IMR-90 (cell line): ENCODE data around the gene ARSJ. TPM values are rescaled to one million over a fixed set of nuclear protein-coding genes. Genes with fewer than 3 reads are reported as not detected.

Experiments
- ATAC-seq: fragments of 200-7000 bp; cut with Tn5 transposase; 2 replicates; pipeline ENCODE4 v1.9.1; 2020; ENCODE audit warnings: low read depth, mild to moderate bottlenecking, moderate library complexity
- BruUV-seq: library from RNA; stranded (reverse); fragments of 400-500 nt; replicated peaks from 2 replicates; lab custom pipeline; 2021; lab: Mats Ljungman, UMichigan
- CTCF ChIA-PET: fragments of 300-600 bp; formaldehyde crosslinking; extraction: SDS; loops from one replicate; lab custom pipeline; 2021; ENCODE audit warnings: antibody characterized with exemption; lab: Yijun Ruan, JAX
- POLR2A ChIA-PET: fragments of 300-600 bp; sonication (Branson Sonifier 250); formaldehyde crosslinking; loops from one replicate; lab custom pipeline; 2022; ENCODE audit warnings: antibody characterized with exemption; ENCODE audit not compliant: unreplicated experiment; lab: Charles Lee
- DNase-seq: peaks from one replicate; pipeline ENCODE4 v3.0.0; 2013
- H2AFZ ChIP-seq: replicated peaks from 2 replicates; pipeline ENCODE3; 2013; ENCODE audit warnings: low read length, mild to moderate bottlenecking; ENCODE audit not compliant: poor library complexity
- H2AK5ac ChIP-seq: 2 replicates; pipeline ENCODE4 v1.6.1; 2013; ENCODE audit warnings: low read depth, low read length, inconsistent platforms
- H2AK9ac ChIP-seq: replicated peaks from 2 replicates; pipeline ENCODE3; 2013; ENCODE audit warnings: mild to moderate bottlenecking, low read depth, low read length, moderate library complexity; ENCODE audit not compliant: poor library complexity
- H2BK120ac ChIP-seq: 2 replicates; pipeline ENCODE4 v1.6.1; 2013; ENCODE audit warnings: low read depth, low read length, inconsistent platforms
- H2BK15ac ChIP-seq: 3 replicates; pipeline ENCODE4 v1.6.1; 2013; ENCODE audit warnings: low read depth, low read length, inconsistent platforms
- H2BK20ac ChIP-seq: 2 replicates; pipeline ENCODE4 v1.6.1; 2013; ENCODE audit warnings: low read depth, mild to moderate bottlenecking, inconsistent platforms, low read length, moderate library complexity
- H2BK5ac ChIP-seq: 2 replicates; pipeline ENCODE4 v1.6.1; 2013; ENCODE audit warnings: mild to moderate bottlenecking, low read depth, low read length, inconsistent platforms; ENCODE audit not compliant: poor library complexity, severe bottlenecking
- H3K14ac ChIP-seq: replicated peaks from 2 replicates; pipeline ENCODE4 v1.6.1; 2013; ENCODE audit warnings: low read depth, low read length, inconsistent platforms
- H3K18ac ChIP-seq: 2 replicates; pipeline ENCODE4 v1.6.1; 2013; ENCODE audit warnings: low read depth, low read length, control low read depth
- H3K23ac ChIP-seq: 2 replicates; pipeline ENCODE4 v1.6.1; 2013; ENCODE audit warnings: low read depth, low read length, inconsistent platforms
- H3K27ac ChIP-seq: 2 replicates; pipeline ENCODE4 v1.5.1; 2013; ENCODE audit warnings: mild to moderate bottlenecking, control low read depth, low read length; ENCODE audit not compliant: insufficient read depth
- H3K27me3 ChIP-seq: 2 replicates; pipeline ENCODE4 v1.6.1; 2013; ENCODE audit warnings: low read length; ENCODE audit not compliant: control insufficient read depth, insufficient read depth
- H3K36me3 ChIP-seq: 2 replicates; pipeline ENCODE4 v1.6.1; 2013; ENCODE audit warnings: low read length, mixed read lengths; ENCODE audit not compliant: control insufficient read depth, insufficient read depth
- H3K4ac ChIP-seq: 2 replicates; pipeline ENCODE4 v1.6.1; 2013; ENCODE audit warnings: low read depth, low read length, inconsistent platforms
- H3K4me1 ChIP-seq: 2 replicates; pipeline ENCODE4 v1.6.1; 2013; ENCODE audit warnings: low read length, mixed read lengths; ENCODE audit not compliant: control insufficient read depth, insufficient read depth
- H3K4me2 ChIP-seq: 2 replicates; pipeline ENCODE4 v1.6.1; 2013; ENCODE audit warnings: low read depth, mild to moderate bottlenecking, control low read depth, low read length, moderate library complexity
- H3K4me3 ChIP-seq: 2 replicates; pipeline ENCODE4 v1.5.1; 2013; ENCODE audit warnings: low read depth, mild to moderate bottlenecking, control low read depth, low read length, moderate library complexity; ENCODE audit not compliant: insufficient read depth
- H3K56ac ChIP-seq: 2 replicates; pipeline ENCODE4 v1.6.1; 2013; ENCODE audit warnings: low read length, inconsistent platforms; ENCODE audit not compliant: insufficient read depth; ENCODE audit errors: extremely low read depth
- H3K79me1 ChIP-seq, 2 experiments: 2 replicates each; pipeline ENCODE4 v1.6.1; 2013; ENCODE audit warnings: low read length in 2 of 2, inconsistent platforms in 1 of 2, low read depth in 1 of 2
- H3K9ac ChIP-seq: 2 replicates; pipeline ENCODE4 v1.6.1; 2013; ENCODE audit warnings: low read depth, low read length, control low read depth
- H3K9me1 ChIP-seq: 2 replicates; pipeline ENCODE4 v1.6.1; 2013; ENCODE audit warnings: low read length, inconsistent platforms; ENCODE audit not compliant: insufficient read depth
- H3K9me3 ChIP-seq: 2 replicates; pipeline ENCODE4 v1.6.1; 2013; ENCODE audit warnings: low read length; ENCODE audit not compliant: control insufficient read depth, insufficient read depth
- H4K20me1 ChIP-seq: 2 replicates; pipeline ENCODE4 v1.6.1; 2013; ENCODE audit warnings: low read length, inconsistent platforms; ENCODE audit not compliant: insufficient read depth
- H4K5ac ChIP-seq: 2 replicates; pipeline ENCODE4 v1.6.1; 2013; ENCODE audit warnings: mild to moderate bottlenecking, low read depth, low read length, control low read depth
- H4K8ac ChIP-seq, 2 experiments: 2 replicates each; pipeline ENCODE4 v1.6.1; 2013; ENCODE audit warnings: low read depth in 2 of 2, low read length in 2 of 2, control low read depth in 1 of 2, inconsistent platforms in 1 of 2
- H4K91ac ChIP-seq: 2 replicates; pipeline ENCODE4 v1.6.1; 2013; ENCODE audit warnings: low read depth, low read length, inconsistent platforms; ENCODE audit not compliant: insufficient read depth
- BHLHE40 ChIP-seq: fragments of 150-350 bp; IDR thresholded peaks from 2 replicates; pipeline ENCODE4 v1.6.1; 2016; ENCODE audit warnings: mild to moderate bottlenecking, low read depth, low read length
- CEBPB ChIP-seq: IDR thresholded peaks from 2 replicates; pipeline ENCODE4 v1.6.1; 2012; ENCODE audit warnings: low read depth, low read length, improper control_type of control experiment
- CHD1 ChIP-seq: IDR thresholded peaks from 2 replicates; pipeline ENCODE4 v1.6.1; 2012; ENCODE audit warnings: low read depth, low read length, improper control_type of control experiment
- MAZ ChIP-seq: IDR thresholded peaks from 2 replicates; pipeline ENCODE4 v1.6.1; 2012; ENCODE audit warnings: low read depth, mild to moderate bottlenecking, low read length, improper control_type of control experiment, moderate library complexity, borderline replicate concordance
- SMC3 ChIP-seq: fragments of 150-350 bp; IDR thresholded peaks from 2 replicates; pipeline ENCODE4 v1.6.1; 2016; ENCODE audit warnings: low read depth, mild to moderate bottlenecking, antibody characterized with exemption, low read length, moderate library complexity
- WGBS, 2 experiments: methylation state at CpG; one replicate each; pipeline versions ENCODE4 v1.1.5 to v1.1.7; 2013; ENCODE audit warnings: missing lambda C conversion rate in 2 of 2; ENCODE audit not compliant: insufficient read length in 1 of 2; ENCODE audit errors: extremely low coverage in 2 of 2; 5-methylcytosine and 5-hydroxymethylcytosine counted together
- dilution Hi-C: fragments of 300-500 bp; cut with HindIII; formaldehyde crosslinking; loops from one replicate; pipeline ENCODE4 v1.14.3; 2018; ENCODE audit warnings: low sequenced_read_pairs; ENCODE audit not compliant: unreplicated experiment
- in situ Hi-C: fragments of 300-500 bp; cut with MboI; formaldehyde crosslinking; loops from 3 replicates; pipeline ENCODE4 v1.14.3; 2019; ENCODE audit warnings: low sequenced_read_pairs, inconsistent platforms, mixed read lengths
- intact Hi-C: fragments of 100-400 bp; cut with micrococcal nuclease; formaldehyde crosslinking; loops from 2 replicates; pipeline ENCODE4 v1.10.0; 2022
- polyA plus RNA-seq, 3 experiments: library from polyadenylated mRNA; depleted of rRNA; stranded (reverse); fragments of >200 nt; gene quantifications; 2 replicates each; pipeline ENCODE4 v1.2.3, GENCODE V29; 2012; ENCODE audit warnings: low replicate concordance in 1 of 3
- total RNA-seq: library from RNA; depleted of rRNA; stranded (reverse); fragments of >200 nt; gene quantifications from 2 replicates; pipeline ENCODE4 v1.2.3, GENCODE V29; 2012
- TF ChIP-seq, protein P1 (sequence below): fragments of 150-350 bp; IDR thresholded peaks from 2 replicates; pipeline ENCODE4 v1.6.1; 2017; ENCODE audit warnings: mild to moderate bottlenecking, antibody characterized with exemption, low read length, low read depth
- TF ChIP-seq, protein P2 (sequence below): conservative IDR thresholded peaks from 2 replicates; pipeline ENCODE4 v1.5.1; 2012; ENCODE audit warnings: mild to moderate bottlenecking, low read depth, low read length, improper control_type of control experiment

ARSJ gene
- total and polyA plus RNA-seq, 2 of the 4 experiments (the other 2 are of a cell fraction), result 47.7 to 143 TPM

DNA sequence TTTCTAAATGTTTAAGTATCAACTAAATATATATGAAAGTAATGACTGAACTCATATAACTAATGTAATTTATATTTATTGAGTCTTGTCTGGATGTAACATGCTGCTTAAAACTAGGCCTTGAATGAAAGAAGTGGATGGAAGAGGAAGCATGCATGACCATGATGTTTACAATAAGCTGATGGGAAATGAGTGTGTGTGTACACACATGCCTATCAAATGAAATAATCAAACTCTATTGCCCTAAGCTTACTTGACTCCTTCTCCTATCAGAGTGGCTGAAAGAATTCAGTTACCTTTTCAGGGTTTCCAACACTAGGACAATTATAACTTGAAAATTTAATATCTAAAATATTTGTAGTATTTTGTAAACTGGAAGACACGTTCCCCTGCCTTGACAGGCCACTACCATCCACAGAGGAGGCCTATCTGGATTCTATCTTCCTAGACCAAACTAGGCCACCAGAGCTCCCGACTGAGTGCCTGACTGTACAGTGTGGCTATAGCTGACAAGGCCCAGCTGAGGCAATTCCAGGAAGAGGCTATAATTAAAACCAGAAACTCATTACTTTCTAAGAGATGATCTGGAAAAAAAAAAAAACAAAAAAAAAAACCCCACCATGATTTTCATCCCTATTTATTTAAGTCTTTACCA lies 7.6 kb downstream of the ARSJ start:
- Histone ChIP-seq H3K18ac (peak overlapping the region; percentile 78), H2AK5ac (0 out of 2 replicates have a peak overlapping the region, but pooled peaks have one; percentile 20), H3K23ac (no peak overlapping the region), H3K56ac (no peak overlapping the region), H3K4ac (peak overlapping the region; percentile 53), H3K4me2 (peak overlapping the region; percentile 60), H3K4me1 (peaks cover 13% of the 10 kb centered on the region), H3K14ac (peak overlapping the region; percentile 41), H3K4me3 (no peak overlapping the region), H4K5ac (peak overlapping the region; percentile 69; the same call in 1 of the 2 replicates), H3K9ac (no peak overlapping the region), H2BK5ac (peak overlapping the region; percentile 72), H4K20me1 (peaks cover 8% of the 10 kb centered on the region; the same call in 1 of the 2 replicates), H2AFZ (no peak overlapping the region), H2BK15ac (no peak overlapping the region; the same call in 2 of the 3 replicates), H4K8ac (peak overlapping the region in 1 of 2 experiments; percentile 65; a peak in 1 of 4 replicates), H3K27ac (peak overlapping the region; percentile 93; the same call in 1 of the 2 replicates), H3K27me3 (no peaks in the 10 kb centered on the region), H4K91ac (peak overlapping the region; percentile 69), H2BK20ac (no peak overlapping the region), H2AK9ac (no peak overlapping the region), H3K79me1 (peaks cover 8 to 25% of the 10 kb centered on the region in 2 experiments; a peak in 3 of 4 replicates), H3K9me1 (peaks cover 7% of the 10 kb centered on the region), H2BK120ac (peak overlapping the region; percentile 21; the same call in 1 of the 2 replicates), H3K9me3 (no peaks in the 10 kb centered on the region), H3K36me3 (peaks cover 19% of the 10 kb centered on the region)
- dilution Hi-C loops (no loop called here), intact Hi-C loops (no loop called here), in situ Hi-C loops (no loop called here)
- WGBS, 2 experiments, result no CpG with 5 or more reads among the region's 2 CpGs
- DNase-seq (peak; percentile 76), ATAC-seq (peak; percentile 56)
- CTCF ChIA-PET, result interaction anchor here (0.7 to 1.3 kb wide), 5 partner anchors 12 to 407 kb away, joined by 3 to 4 read pairs (median 3); no protein-coding TSS in a partner anchor
- no TSS peak for BruUV-seq
- POLR2A ChIA-PET, result interaction anchor here (1.1 kb wide), 1 partner anchor 8 kb away, joined by 4 read pairs; the partner anchor contains the start of gene ARSJ
- no peak for TF ChIP-seq CHD1
- TF ChIP-seq BHLHE40, result no peak
- TF ChIP-seq, protein P1, sequence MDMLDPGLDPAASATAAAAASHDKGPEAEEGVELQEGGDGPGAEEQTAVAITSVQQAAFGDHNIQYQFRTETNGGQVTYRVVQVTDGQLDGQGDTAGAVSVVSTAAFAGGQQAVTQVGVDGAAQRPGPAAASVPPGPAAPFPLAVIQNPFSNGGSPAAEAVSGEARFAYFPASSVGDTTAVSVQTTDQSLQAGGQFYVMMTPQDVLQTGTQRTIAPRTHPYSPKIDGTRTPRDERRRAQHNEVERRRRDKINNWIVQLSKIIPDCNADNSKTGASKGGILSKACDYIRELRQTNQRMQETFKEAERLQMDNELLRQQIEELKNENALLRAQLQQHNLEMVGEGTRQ, result no peak
- TF ChIP-seq, protein P2, sequence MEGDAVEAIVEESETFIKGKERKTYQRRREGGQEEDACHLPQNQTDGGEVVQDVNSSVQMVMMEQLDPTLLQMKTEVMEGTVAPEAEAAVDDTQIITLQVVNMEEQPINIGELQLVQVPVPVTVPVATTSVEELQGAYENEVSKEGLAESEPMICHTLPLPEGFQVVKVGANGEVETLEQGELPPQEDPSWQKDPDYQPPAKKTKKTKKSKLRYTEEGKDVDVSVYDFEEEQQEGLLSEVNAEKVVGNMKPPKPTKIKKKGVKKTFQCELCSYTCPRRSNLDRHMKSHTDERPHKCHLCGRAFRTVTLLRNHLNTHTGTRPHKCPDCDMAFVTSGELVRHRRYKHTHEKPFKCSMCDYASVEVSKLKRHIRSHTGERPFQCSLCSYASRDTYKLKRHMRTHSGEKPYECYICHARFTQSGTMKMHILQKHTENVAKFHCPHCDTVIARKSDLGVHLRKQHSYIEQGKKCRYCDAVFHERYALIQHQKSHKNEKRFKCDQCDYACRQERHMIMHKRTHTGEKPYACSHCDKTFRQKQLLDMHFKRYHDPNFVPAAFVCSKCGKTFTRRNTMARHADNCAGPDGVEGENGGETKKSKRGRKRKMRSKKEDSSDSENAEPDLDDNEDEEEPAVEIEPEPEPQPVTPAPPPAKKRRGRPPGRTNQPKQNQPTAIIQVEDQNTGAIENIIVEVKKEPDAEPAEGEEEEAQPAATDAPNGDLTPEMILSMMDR, result no peak
- TF ChIP-seq CEBPB, result no peak
- TF ChIP-seq SMC3, result no peak
- no peak for TF ChIP-seq MAZ
